Measurements from ENCODE around the gene ANAPC15. TPM values are rescaled to one million over a fixed set of nuclear protein-coding genes. Genes with fewer than 3 reads are reported as not detected.

The ANAPC15 gene
- total and polyA plus RNA-seq, 9 of the 15 experiments (the other 6 are each of a cell fraction or from before 2014, with no cell fraction given) = 53.0 to 254 (median 75.7) TPM

DNA sequence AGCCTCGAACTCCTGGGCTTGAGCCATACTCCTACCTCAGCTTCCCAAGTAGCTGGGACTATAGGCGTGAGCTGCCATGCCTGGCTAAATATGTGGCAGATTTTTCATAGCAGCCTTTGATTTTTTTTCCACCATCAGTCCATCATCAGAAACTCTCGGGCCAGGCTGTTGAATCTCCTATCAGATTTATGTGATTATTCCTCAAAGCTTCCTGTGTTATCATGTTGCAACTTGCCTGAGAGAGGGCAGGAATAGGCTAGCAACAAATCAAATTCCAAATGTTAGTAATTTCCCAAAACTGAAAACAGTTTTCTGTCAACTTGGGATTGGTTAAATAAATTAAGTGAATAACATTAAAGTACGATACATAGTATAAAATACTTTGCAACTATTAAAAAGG is 28.4 kb downstream of the ANAPC15 start:
- H3K9ac ChIP-seq (ENCODE audit: insufficient read depth in 1 of 2, low read depth in 2 of 2, low read length in 2 of 2) = no peak overlapping the region
- 53% methylated on average over 4 of the region's 4 CpGs for WGBS (ENCODE audit: insufficient coverage, low coverage, missing lambda C conversion rate)
- no peaks in the 10 kb centered on the region for H3K27me3 ChIP-seq (ENCODE audit: control insufficient read depth in 2 of 2, insufficient read depth in 2 of 2, low read length in 2 of 2)
- H3K79me2 ChIP-seq (ENCODE audit: control insufficient read depth, insufficient read depth, low read length) = peaks cover 10% of the 10 kb centered on the region
- H3K27ac ChIP-seq (ENCODE audit: extremely low read depth, low read depth, low read length) = no peak overlapping the region
- no TSS peak for BruUV-seq (replicated peaks)
- TF ChIP-seq FOXJ3 (CRISPR knock-in tag; IDR thresholded peaks at IDR 0.05) = no peak
- H3K9me1 ChIP-seq (ENCODE audit: control insufficient read depth, insufficient read depth, low read length) = no peaks in the 10 kb centered on the region
- ChIA-PET CTCF (ENCODE audit: low intra/inter-chr PET ratio) (no interaction called here), POLR2A (interaction anchor here (0.6 to 3.2 kb wide), 3 partner anchors 11 to 22 kb away, joined by 3 to 12 read pairs (median 3); partner anchors contain the start of gene TOMT)
- no peak for DNase-seq (ENCODE audit: extremely low read depth in 1 of 4, low spot score in 3 of 4)
- H2AFZ ChIP-seq (ENCODE audit: low read depth, low read length) = no peak overlapping the region
- peaks cover 6 to 12% of the 10 kb centered on the region in 2 experiments; a peak in 3 of 5 replicates for H3K4me1 ChIP-seq (replicated peaks in 1 of 2; ENCODE audit: control insufficient read depth in 2 of 2, insufficient read depth in 2 of 2, low read length in 2 of 2)
- no peak for FAIRE-seq
- H4K20me1 ChIP-seq (replicated peaks; ENCODE audit: control insufficient read depth, insufficient read depth, low read length) = peaks cover 5% of the 10 kb centered on the region; the same call in 1 of the 2 replicates
- H3K4me2 ChIP-seq (ENCODE audit: insufficient read depth, low read length) = no peak overlapping the region
- ATAC-seq = no peak
- peaks cover 14% of the 10 kb centered on the region for H3K36me3 ChIP-seq (ENCODE audit: control insufficient read depth, insufficient read depth, low read length)
- H3K9me3 ChIP-seq (replicated peaks; ENCODE audit: control insufficient read depth, insufficient read depth, low read depth, low read length) = no peaks in the 10 kb centered on the region
- in situ Hi-C loops (cut with MboI) = no loop called here
- intact Hi-C loops (cut with micrococcal nuclease) = no loop called here
- H3K4me3 ChIP-seq = no peak overlapping the region

DNA sequence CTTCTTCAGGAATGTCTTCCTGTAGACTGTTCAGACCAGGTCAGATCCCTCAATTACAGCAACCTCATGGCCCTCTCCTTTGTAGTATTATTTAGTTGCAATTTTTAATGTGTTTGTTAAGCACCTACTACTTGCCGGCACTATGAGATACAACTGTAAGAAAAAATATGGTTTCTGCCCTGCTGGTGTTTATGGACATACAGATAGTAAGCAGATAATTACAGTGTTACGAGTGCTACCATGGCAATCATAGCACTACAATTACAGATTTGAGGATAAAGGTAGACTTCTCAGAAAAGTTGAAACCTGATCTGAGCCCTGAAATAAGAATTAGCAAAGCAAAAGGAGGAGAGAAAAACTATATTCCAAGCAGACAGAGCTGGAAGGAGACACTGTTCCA is 29.1 kb downstream of the ANAPC15 start:
- H3K4me1 ChIP-seq (replicated peaks in 1 of 2; ENCODE audit: control insufficient read depth in 2 of 2, insufficient read depth in 2 of 2, low read length in 2 of 2) = peaks cover 6 to 12% of the 10 kb centered on the region in 2 experiments; a peak in 3 of 5 replicates
- in situ Hi-C loops (cut with MboI) = no loop called here
- ChIA-PET POLR2A (interaction anchor here (3.2 kb wide), 1 partner anchor 11 kb away, joined by 12 read pairs; no protein-coding TSS in a partner anchor), CTCF (ENCODE audit: low intra/inter-chr PET ratio) (no interaction called here)
- ATAC-seq = no peak
- intact Hi-C loops (cut with micrococcal nuclease) = no loop called here
- DNase-seq (ENCODE audit: extremely low read depth in 1 of 4, low spot score in 3 of 4) = no peak
- H3K4me3 ChIP-seq = no peak overlapping the region
- peaks cover 4% of the 10 kb centered on the region; the same call in 1 of the 2 replicates for H4K20me1 ChIP-seq (replicated peaks; ENCODE audit: control insufficient read depth, insufficient read depth, low read length)
- H3K9me3 ChIP-seq (replicated peaks; ENCODE audit: control insufficient read depth, insufficient read depth, low read depth, low read length) = no peaks in the 10 kb centered on the region
- no peaks in the 10 kb centered on the region for H3K9me1 ChIP-seq (ENCODE audit: control insufficient read depth, insufficient read depth, low read length)
- peaks cover 17% of the 10 kb centered on the region for H3K79me2 ChIP-seq (ENCODE audit: control insufficient read depth, insufficient read depth, low read length)
- H2AFZ ChIP-seq (ENCODE audit: low read depth, low read length) = no peak overlapping the region
- peaks cover 9% of the 10 kb centered on the region for H3K36me3 ChIP-seq (ENCODE audit: control insufficient read depth, insufficient read depth, low read length)
- no TSS peak for BruUV-seq (replicated peaks)
- no peak for FAIRE-seq
- no peak overlapping the region for H3K27ac ChIP-seq (ENCODE audit: extremely low read depth, low read depth, low read length)
- 8% methylated on average over 2 of the region's 2 CpGs for WGBS (ENCODE audit: insufficient coverage, low coverage, missing lambda C conversion rate)
- H3K9ac ChIP-seq (ENCODE audit: insufficient read depth in 1 of 2, low read depth in 2 of 2, low read length in 2 of 2) = no peak overlapping the region
- TF ChIP-seq RFX1 (IDR thresholded peaks at IDR 0.05) (peak; percentile 35; the same call in 1 of the 2 replicates), ZNF668 (CRISPR knock-in tag; IDR thresholded peaks at IDR 0.05) (no peak), FOXJ2 (tag; IDR thresholded peaks at IDR 0.05) (peak; percentile 63; the same call in 1 of the 2 replicates)
- TF ChIP-seq, protein P1, sequence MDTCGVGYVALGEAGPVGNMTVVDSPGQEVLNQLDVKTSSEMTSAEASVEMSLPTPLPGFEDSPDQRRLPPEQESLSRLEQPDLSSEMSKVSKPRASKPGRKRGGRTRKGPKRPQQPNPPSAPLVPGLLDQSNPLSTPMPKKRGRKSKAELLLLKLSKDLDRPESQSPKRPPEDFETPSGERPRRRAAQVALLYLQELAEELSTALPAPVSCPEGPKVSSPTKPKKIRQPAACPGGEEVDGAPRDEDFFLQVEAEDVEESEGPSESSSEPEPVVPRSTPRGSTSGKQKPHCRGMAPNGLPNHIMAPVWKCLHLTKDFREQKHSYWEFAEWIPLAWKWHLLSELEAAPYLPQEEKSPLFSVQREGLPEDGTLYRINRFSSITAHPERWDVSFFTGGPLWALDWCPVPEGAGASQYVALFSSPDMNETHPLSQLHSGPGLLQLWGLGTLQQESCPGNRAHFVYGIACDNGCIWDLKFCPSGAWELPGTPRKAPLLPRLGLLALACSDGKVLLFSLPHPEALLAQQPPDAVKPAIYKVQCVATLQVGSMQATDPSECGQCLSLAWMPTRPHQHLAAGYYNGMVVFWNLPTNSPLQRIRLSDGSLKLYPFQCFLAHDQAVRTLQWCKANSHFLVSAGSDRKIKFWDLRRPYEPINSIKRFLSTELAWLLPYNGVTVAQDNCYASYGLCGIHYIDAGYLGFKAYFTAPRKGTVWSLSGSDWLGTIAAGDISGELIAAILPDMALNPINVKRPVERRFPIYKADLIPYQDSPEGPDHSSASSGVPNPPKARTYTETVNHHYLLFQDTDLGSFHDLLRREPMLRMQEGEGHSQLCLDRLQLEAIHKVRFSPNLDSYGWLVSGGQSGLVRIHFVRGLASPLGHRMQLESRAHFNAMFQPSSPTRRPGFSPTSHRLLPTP (IDR thresholded peaks at IDR 0.05; ENCODE audit: borderline replicate concordance, extremely low read depth, insufficient read length) = no peak
- no peak overlapping the region for H3K4me2 ChIP-seq (ENCODE audit: insufficient read depth, low read length)
- no peaks in the 10 kb centered on the region for H3K27me3 ChIP-seq (ENCODE audit: control insufficient read depth in 2 of 2, insufficient read depth in 2 of 2, low read length in 2 of 2)
